PC-3 (cell line): ENCODE measurements around the gene OR2D3.

Experiments
- CTCF ChIP-seq: fragments of 300-600 bp; sonication (generic); conservative IDR thresholded peaks from 2 replicates; pipeline ENCODE4 v1.5.1; 2017; ENCODE audit warnings: antibody characterized with exemption, low read depth, mild to moderate bottlenecking, low read length
- EZH2phosphoT487 ChIP-seq: fragments of 300-600 bp; sonication (generic); IDR thresholded peaks from 2 replicates; pipeline ENCODE4 v1.6.1; 2018; ENCODE audit warnings: mild to moderate bottlenecking, antibody characterized with exemption, low read length, borderline replicate concordance

- TF ChIP-seq CTCF (no peak), EZH2phosphoT487 (no peak)
Measured at GRCh38 chr11:6911378-6911777, 9.4 kb upstream of the OR2D3 start.
